Measurements from ENCODE around the gene L1TD1. TPM values are rescaled to one million over a fixed set of nuclear protein-coding genes. Genes with fewer than 3 reads are reported as not detected.

L1TD1 gene
- polyA plus RNA-seq, 4 donors = 3.1 to 7.2 (median 3.5) TPM

Other genes starting within 250 kb of the L1TD1 start
- 10 to 100 TPM; 20.1 to 30.1 (median 22.1) TPM for gene KANK4, start 124.6 kb downstream of the L1TD1 start, polyA plus RNA-seq (ENCODE audit: insufficient read length in 4 of 4)
- gene USP1, start 242.2 kb downstream of the L1TD1 start, polyA plus RNA-seq (ENCODE audit: insufficient read length in 4 of 4) = 10 to 100 TPM; 59.3 to 75.4 (median 68.0) TPM